Ectodermal cell (in vitro differentiated cells): ENCODE data around the gene CLDN7. TPM values are rescaled to one million over a fixed set of nuclear protein-coding genes. Genes with fewer than 3 reads are reported as not detected.

Experiments used
- H3K27ac ChIP-seq: 2 replicates; pipeline ENCODE4 v1.7.0; 2013; ENCODE audit warnings: mild to moderate bottlenecking, low read depth, low read length; ENCODE audit not compliant: insufficient read depth, poor library complexity, severe bottlenecking
- H3K27me3 ChIP-seq: 2 replicates; pipeline ENCODE4 v1.7.0; 2013; ENCODE audit warnings: mild to moderate bottlenecking, low read length; ENCODE audit not compliant: insufficient read depth, control insufficient read depth, poor library complexity, severe bottlenecking
- H3K36me3 ChIP-seq: one replicate; pipeline ENCODE4 v1.7.0; 2013; ENCODE audit warnings: low read length; ENCODE audit not compliant: control insufficient read depth, insufficient read depth
- H3K4me1 ChIP-seq: one replicate; pipeline ENCODE4 v1.7.0; 2013; ENCODE audit warnings: low read length; ENCODE audit not compliant: control insufficient read depth, insufficient read depth
- H3K4me3 ChIP-seq: 2 replicates; pipeline ENCODE4 v1.7.0; 2013; ENCODE audit warnings: low read depth, low read length, control low read depth; ENCODE audit not compliant: insufficient read depth
- H3K9me3 ChIP-seq: 2 replicates; pipeline ENCODE4 v1.7.0; 2013; ENCODE audit warnings: mild to moderate bottlenecking, low read length, moderate library complexity; ENCODE audit not compliant: control insufficient read depth
- WGBS, 2 experiments: methylation state at CpG; one replicate each; pipeline ENCODE4 v1.1.7; 2013; ENCODE audit warnings: missing lambda C conversion rate in 2 of 2; 5-methylcytosine and 5-hydroxymethylcytosine counted together
- polyA plus RNA-seq, 4 experiments: library from polyadenylated mRNA; stranded (reverse); fragments of 50-300 nt; gene quantifications; one replicate each; pipeline ENCODE4 v1.2.3, GENCODE V29; 2013

Gene CLDN7, protein sequence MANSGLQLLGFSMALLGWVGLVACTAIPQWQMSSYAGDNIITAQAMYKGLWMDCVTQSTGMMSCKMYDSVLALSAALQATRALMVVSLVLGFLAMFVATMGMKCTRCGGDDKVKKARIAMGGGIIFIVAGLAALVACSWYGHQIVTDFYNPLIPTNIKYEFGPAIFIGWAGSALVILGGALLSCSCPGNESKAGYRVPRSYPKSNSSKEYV
- 0.28 TPM for polyA plus RNA-seq (2013, experiment 1 of 4)
- polyA plus RNA-seq (2013, experiment 2 of 4) = 0.96 TPM
- polyA plus RNA-seq (2013, experiment 3 of 4) = 0.64 TPM
- 0.77 TPM for polyA plus RNA-seq (2013, experiment 4 of 4)

DNA sequence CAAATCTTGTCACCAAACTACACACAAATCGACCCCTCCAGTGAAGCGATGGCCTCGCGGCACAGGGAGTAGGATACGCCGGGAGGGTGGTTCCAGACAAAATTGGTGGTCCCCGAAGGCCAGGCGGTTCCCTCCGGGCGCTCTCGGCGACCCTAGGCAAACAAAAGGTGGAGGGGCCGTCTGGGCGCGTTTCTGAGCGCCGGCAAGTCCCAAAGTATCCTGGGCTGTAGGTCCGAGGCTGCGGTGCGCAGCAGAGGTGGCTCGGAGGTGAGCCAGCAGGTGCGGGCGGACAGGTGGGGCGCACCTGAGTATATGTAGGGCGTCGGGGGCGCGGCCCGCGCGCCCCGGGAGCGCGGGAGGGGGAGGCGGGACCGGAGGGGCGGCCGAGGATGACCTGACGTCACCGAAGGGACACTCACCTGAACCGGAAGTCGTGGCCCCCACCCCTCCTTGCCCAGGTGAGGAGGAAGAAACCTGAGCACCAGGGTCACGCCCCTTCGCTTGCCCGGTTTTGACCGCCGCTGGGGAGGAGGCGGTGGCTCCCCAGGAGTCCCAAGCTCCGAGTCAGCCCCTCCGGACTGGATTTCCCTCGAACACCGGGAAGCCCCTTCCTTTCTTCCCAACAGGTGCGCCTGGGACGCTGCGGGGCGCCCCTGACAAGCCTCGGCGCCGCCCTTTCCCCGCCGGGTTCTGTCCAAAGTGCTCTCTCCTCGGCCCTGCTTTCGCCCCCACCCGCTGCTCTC lies at the start of gene CLDN7:
Gene CLDN7, minus strand, starts transcription at position 287 of the 743 bp plus-strand sequence. CDS start 435 bp downstream, outside the sequence.
- Histone ChIP-seq H3K4me1 (peaks cover 9% of the 10 kb centered on the region), H3K36me3 (no peaks in the 10 kb centered on the region), H3K9me3 (no peaks in the 10 kb centered on the region), H3K27me3 (peaks cover 50% of the 10 kb centered on the region), H3K27ac (no peak within 1 kb of the TSS), H3K4me3 (peak within 1 kb of the TSS; percentile 33)
- WGBS, 2 experiments = 1 to 2% methylated on average over 64 of the region's 64 CpGs

DNA sequence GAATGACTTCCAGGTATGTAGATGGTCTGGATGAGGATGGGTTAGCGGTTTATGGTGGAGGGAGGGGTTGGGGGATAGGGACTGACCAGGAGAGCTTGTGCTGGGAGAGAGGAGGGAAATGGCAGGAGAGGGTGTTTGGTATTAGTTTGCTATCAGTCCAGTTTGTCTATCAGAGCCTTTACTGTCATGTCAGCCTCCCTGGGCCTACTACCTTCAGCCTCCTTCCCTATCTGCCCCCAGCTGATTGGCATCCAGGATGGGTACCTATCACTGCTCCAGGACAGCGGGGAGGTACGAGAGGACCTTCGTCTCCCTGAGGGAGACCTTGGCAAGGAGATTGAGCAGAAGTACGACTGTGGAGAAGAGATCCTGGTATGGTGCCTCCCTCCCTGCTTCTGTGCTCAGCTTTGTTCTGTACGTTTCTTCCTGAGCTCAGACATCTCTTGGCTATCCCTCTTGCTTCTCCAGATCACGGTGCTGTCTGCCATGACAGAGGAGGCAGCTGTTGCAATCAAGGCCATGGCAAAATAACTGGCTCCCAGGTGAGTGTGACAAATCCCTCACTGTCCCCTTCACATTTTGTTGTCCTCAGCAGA lies 48.9 kb upstream of the CLDN7 start:
- Histone ChIP-seq H3K4me1 (peaks cover 10% of the 10 kb centered on the region), H3K27ac (no peak overlapping the region), H3K4me3 (no peak overlapping the region), H3K9me3 (no peaks in the 10 kb centered on the region), H3K27me3 (no peaks in the 10 kb centered on the region), H3K36me3 (peaks cover 41% of the 10 kb centered on the region)
- WGBS, 2 experiments = 94% methylated on average over 7 of the region's 7 CpGs

DNA sequence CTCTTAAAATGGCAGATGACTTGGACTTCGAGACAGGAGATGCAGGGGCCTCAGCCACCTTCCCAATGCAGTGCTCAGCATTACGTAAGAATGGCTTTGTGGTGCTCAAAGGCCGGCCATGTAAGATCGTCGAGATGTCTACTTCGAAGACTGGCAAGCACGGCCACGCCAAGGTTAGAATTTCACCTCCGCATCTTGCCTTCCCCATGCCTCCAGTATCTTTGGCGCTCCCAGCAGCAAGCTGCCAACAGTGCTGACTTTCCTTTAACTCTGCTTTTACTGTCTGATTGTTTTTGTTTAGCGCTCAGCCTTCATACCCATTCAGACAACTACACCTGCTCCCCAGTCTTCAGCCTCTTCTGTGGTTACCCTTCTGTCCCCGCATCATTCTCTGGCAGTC lies 47.4 kb upstream of the CLDN7 start:
- 95 to 96% methylated on average over 12 of the region's 12 CpGs for WGBS, 2 experiments
- peak overlapping the region; percentile 95 for H3K4me3 ChIP-seq
- H3K9me3 ChIP-seq = no peaks in the 10 kb centered on the region
- no peak overlapping the region for H3K27ac ChIP-seq
- no peaks in the 10 kb centered on the region for H3K27me3 ChIP-seq
- H3K36me3 ChIP-seq = peaks cover 41% of the 10 kb centered on the region
- peaks cover 6% of the 10 kb centered on the region for H3K4me1 ChIP-seq

DNA sequence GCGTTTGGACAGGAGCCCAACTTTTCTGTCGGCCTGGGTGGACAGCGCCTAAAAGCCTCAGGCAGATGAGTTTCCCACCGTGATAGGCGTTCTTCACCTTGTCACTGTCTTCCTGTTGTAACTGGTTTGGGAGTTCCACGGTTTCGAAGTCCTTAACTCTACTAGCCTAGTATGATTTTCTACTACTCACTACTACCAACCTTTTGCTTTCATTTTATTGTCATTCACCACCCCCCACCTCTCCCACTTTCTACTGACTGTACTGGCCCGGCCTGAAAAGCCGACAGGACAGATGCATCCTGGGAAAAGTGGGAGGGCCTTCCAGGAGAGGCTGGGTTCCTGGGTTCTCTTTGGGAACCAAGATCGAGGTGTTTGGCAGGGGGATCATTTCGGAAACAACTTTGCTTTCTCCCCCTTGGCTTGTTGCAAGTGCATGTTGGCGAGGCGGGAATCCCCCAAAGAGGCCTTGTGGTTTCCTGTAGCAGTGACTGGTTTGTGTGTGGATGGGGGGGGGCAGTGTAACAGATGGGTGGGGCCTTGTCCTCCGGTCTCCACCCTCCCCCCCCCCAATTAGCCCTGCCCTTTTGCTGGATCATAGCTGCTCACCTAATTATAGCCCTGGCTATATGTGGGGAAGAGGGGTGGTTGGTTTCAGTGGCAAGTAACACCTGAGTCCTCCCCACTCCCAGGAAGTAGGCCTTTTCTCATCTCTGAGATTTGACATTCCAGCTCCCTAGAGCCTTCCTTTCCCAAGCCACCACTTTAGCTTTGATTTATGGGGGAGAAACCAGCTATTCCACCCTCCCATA lies 46.6 kb upstream of the CLDN7 start:
- Histone ChIP-seq H3K27me3 (no peaks in the 10 kb centered on the region), H3K4me3 (peak overlapping the region; percentile 95), H3K9me3 (no peaks in the 10 kb centered on the region), H3K4me1 (peaks cover 6% of the 10 kb centered on the region), H3K27ac (peak overlapping the region; percentile 91), H3K36me3 (peaks cover 40% of the 10 kb centered on the region)
- WGBS, 2 experiments = 1% methylated on average over 11 of the region's 14 CpGs

DNA sequence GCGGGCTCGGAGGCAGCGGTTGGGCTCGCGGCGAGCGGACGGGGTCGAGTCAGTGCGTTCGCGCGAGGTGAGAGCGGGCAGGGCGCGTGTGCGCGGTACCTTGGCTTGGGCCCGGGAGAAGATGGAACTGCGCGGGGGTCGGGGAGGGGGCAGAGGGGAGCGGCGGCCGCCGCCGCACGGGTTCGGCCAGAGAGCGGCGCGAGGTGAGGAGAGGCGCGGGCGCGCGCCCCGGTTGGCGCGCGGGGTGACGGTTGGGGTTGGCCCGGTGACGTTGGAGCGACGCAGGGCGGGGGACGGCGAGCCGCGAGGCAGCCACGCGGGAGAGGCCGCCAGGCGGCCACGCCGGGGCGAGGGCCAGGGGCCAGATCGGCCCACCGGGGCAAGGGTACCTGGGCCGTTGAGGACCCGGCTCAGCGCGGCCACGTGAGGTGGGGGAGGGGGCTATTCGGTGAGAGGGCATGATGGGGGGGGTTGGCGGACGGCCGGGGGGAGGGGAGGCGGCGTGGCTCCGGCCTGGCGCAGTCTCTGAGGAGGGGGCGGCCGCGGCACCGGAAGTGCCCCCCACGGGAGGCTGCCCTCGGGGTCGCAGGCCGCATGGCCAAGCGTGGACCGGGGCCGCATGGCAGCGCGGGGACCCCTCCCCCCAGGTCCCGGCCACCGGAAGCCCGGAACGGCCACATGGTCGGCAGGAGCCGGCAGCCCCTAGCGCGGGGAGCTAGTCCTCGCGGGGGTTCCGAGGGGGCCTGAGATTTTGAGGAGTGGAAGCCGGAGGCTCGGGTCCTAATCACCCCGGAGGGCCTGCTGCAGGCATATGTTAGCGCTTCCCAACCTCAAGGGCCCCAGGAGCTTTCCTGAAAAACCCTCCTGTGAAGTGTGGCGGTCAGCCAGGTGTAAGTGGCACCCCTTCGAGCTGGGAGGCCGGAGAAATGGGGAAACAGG lies 45.7 kb upstream of the CLDN7 start:
- Histone ChIP-seq H3K27me3 (no peaks in the 10 kb centered on the region), H3K9me3 (no peaks in the 10 kb centered on the region), H3K36me3 (peaks cover 32% of the 10 kb centered on the region), H3K27ac (peak overlapping the region; percentile 91), H3K4me1 (peaks cover 6% of the 10 kb centered on the region), H3K4me3 (peak overlapping the region; percentile 95)
- WGBS, 2 experiments = 0 to 1% methylated on average over 104 of the region's 104 CpGs

DNA sequence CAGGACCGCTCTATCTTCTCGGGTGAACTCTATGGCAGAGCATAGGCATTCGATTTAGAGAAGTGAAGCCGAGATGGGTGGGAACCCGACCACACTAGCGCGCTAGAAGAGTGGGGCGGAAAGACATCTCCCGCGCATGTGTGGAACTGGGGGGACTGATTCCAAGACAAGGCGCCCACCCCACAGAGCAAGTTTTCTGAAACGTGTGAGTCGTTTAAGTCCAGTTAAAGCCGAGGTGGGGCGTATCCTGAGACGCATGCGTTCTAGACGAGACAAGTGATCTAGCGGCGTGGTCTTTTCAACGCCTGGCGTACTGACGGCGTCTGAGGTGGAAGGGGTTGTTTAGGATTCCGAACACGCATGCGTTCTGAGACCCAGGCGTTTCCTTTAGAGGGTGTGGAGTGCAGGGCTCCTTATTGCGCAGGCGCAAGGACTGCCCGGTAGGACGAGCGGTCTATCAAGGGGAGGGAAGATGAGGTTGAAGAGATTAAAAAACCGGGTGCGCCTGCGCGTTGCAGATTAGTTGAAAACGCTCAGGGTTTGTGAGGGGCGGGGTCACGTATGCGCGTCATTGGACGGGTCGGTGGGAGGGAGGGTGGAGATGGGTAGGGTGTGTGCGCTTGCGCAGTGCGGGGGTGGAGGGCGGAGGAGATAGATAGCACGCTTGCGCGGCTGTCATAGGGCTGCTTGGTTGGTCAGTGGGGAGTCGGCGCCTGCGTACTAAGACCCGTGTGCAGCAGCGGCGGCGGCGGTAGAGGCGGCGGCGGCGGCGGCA lies 44.8 kb upstream of the CLDN7 start, which contains the start of gene EIF5A:
Gene EIF5A, plus strand, starts transcription at position 718 of the 775 bp plus-strand sequence. CDS start 2,008 bp downstream, outside the sequence.
- no peaks in the 10 kb centered on the region for H3K9me3 ChIP-seq
- peak within 1 kb of the TSS; percentile 95 for H3K4me3 ChIP-seq
- H3K36me3 ChIP-seq = peaks cover 24% of the 10 kb centered on the region
- 1% methylated on average over 64 of the region's 64 CpGs for WGBS, 2 experiments
- H3K27me3 ChIP-seq = no peaks in the 10 kb centered on the region
- H3K27ac ChIP-seq = peak within 1 kb of the TSS; percentile 91
- peaks cover 6% of the 10 kb centered on the region for H3K4me1 ChIP-seq

DNA sequence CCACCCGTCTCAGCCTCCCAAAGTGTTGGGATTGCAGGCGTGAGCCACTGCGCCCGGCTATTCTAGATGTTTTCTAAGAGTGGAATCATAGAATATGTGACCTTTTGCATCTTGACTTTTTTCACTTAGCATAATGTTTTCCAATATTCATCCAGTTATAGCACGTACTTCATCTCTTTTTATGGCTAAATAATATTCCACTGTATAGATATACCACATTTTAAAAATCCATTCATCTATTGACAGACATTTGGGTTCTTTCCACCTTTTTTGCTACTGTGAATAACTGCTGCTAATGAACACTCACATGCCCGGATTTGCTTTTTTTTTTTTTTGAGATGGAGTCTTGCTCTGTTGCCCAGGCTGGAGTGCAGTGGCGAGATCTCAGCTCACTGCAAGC lies 41.9 kb upstream of the CLDN7 start:
- peaks cover 10% of the 10 kb centered on the region for H3K27me3 ChIP-seq
- H3K4me1 ChIP-seq = peaks cover 1% of the 10 kb centered on the region
- H3K36me3 ChIP-seq = no peaks in the 10 kb centered on the region
- no peak overlapping the region for H3K27ac ChIP-seq
- 91 to 97% methylated on average over 7 of the region's 7 CpGs for WGBS, 2 experiments
- no peaks in the 10 kb centered on the region for H3K9me3 ChIP-seq
- no peak overlapping the region for H3K4me3 ChIP-seq

DNA sequence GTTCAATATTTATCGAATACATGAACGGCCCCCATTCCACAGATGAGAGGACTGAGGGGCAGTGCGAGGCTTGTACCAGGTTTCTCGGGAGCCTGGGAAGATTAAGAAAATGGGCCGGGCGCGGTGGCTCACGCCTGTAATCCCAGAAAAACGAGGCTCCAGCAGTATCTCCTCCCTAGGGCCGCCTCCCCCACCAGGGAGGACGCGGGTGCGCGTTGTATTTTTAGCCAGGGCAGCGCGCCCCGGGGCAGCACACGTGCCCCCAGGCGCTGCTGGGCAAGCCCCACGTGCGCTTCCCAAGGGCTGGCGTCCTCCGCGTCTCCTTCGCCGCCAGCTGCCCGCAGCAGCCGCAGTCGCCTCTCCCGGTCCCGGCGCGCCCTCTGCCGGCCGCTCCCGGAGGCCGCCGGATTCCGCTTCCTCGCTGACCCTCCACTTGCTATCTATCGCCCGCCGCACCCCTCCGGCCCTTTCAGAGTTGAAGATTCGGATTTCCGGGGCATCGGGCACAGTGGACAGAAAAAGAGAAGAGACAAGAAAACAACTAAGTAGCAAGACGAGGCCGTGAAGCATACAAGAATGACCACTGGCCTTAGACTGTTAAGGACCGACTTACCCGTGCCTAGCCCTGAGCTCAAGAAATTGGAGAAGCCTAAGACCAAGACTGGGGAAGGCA lies 34.0 kb upstream of the CLDN7 start:
- WGBS, 2 experiments = 11% methylated on average over 51 of the region's 51 CpGs
- H3K27me3 ChIP-seq = peaks cover 66% of the 10 kb centered on the region
- no peak overlapping the region for H3K27ac ChIP-seq
- H3K9me3 ChIP-seq = no peaks in the 10 kb centered on the region
- H3K4me1 ChIP-seq = peaks cover 21% of the 10 kb centered on the region
- no peaks in the 10 kb centered on the region for H3K36me3 ChIP-seq
- H3K4me3 ChIP-seq = no peak overlapping the region
